ENCODE data around the gene TRAPPC8.
"Not testable (repeated sequence)": the region's sequence is repeated elsewhere in the genome, so short reads cannot be mapped to it uniquely, and the experiment has no call there.

Gene TRAPPC8

GRCh38 chr18:31809049-31809448 lies 133.9 kb downstream of the TRAPPC8 start:
- H3K9ac ChIP-seq (ENCODE audit: low read depth, low read length); H3K36me3 ChIP-seq (ENCODE audit: control insufficient read depth, insufficient read depth, low read length); H3K4me3 ChIP-seq (ENCODE audit: low read depth, low read length); H3K9me3 ChIP-seq (ENCODE audit: control insufficient read depth, insufficient read depth, low read length); H3K27me3 ChIP-seq (ENCODE audit: control insufficient read depth, insufficient read depth, low read length): not testable (repeated sequence)
- H3K4me1 ChIP-seq (ENCODE audit: control insufficient read depth, insufficient read depth, low read length) = peaks cover 14% of the 10 kb centered on the region

GRCh38 chr18:31801078-31801477 lies 141.8 kb downstream of the TRAPPC8 start:
- Histone ChIP-seq H3K9me3 (ENCODE audit: control insufficient read depth, insufficient read depth, low read length) (no peaks in the 10 kb centered on the region), H3K4me1 (ENCODE audit: control insufficient read depth, insufficient read depth, low read length) (no peaks in the 10 kb centered on the region)

GRCh38 chr18:31799257-31799656 lies 143.7 kb downstream of the TRAPPC8 start:
- not testable (repeated sequence) for H3K9ac ChIP-seq (ENCODE audit: low read depth, low read length); H3K9me3 ChIP-seq (ENCODE audit: control insufficient read depth, insufficient read depth, low read length); H3K4me1 ChIP-seq (ENCODE audit: control insufficient read depth, insufficient read depth, low read length); H3K27me3 ChIP-seq (ENCODE audit: control insufficient read depth, insufficient read depth, low read length); H3K36me3 ChIP-seq (ENCODE audit: control insufficient read depth, insufficient read depth, low read length); H3K4me3 ChIP-seq (ENCODE audit: low read depth, low read length)

More at GRCh38 chr18:31801078-31801477, 141.8 kb downstream of the TRAPPC8 start:
- Histone ChIP-seq H3K36me3 (ENCODE audit: control insufficient read depth, insufficient read depth, low read length) (no peaks in the 10 kb centered on the region), H3K27me3 (ENCODE audit: control insufficient read depth, insufficient read depth, low read length) (no peaks in the 10 kb centered on the region), H3K4me3 (ENCODE audit: low read depth, low read length) (no peak overlapping the region), H3K9ac (ENCODE audit: low read depth, low read length) (no peak overlapping the region)

- Histone ChIP-seq H3K27me3 (ENCODE audit: control insufficient read depth, insufficient read depth, low read length) (no peaks in the 10 kb centered on the region), H3K9ac (ENCODE audit: low read depth, low read length) (no peak overlapping the region), H3K9me3 (ENCODE audit: control insufficient read depth, insufficient read depth, low read length) (no peaks in the 10 kb centered on the region), H3K36me3 (ENCODE audit: control insufficient read depth, insufficient read depth, low read length) (no peaks in the 10 kb centered on the region), H3K4me3 (ENCODE audit: low read depth, low read length) (no peak overlapping the region), H3K4me1 (ENCODE audit: control insufficient read depth, insufficient read depth, low read length) (no peaks in the 10 kb centered on the region)
Measured at GRCh38 chr18:31798399-31798798, 144.5 kb downstream of the TRAPPC8 start.

- no peaks in the 10 kb centered on the region for H3K27me3 ChIP-seq (ENCODE audit: control insufficient read depth, insufficient read depth, low read length)
- no peaks in the 10 kb centered on the region for H3K4me1 ChIP-seq (ENCODE audit: control insufficient read depth, insufficient read depth, low read length)
- no peak overlapping the region for H3K9ac ChIP-seq (ENCODE audit: low read depth, low read length)
- no peak overlapping the region for H3K4me3 ChIP-seq (ENCODE audit: low read depth, low read length)
- H3K36me3 ChIP-seq (ENCODE audit: control insufficient read depth, insufficient read depth, low read length) = no peaks in the 10 kb centered on the region
- no peaks in the 10 kb centered on the region for H3K9me3 ChIP-seq (ENCODE audit: control insufficient read depth, insufficient read depth, low read length)
Measured at GRCh38 chr18:31795747-31796146, 147.2 kb downstream of the TRAPPC8 start.

GRCh38 chr18:31793531-31793930 lies 149.4 kb downstream of the TRAPPC8 start:
- no peaks in the 10 kb centered on the region for H3K4me1 ChIP-seq (ENCODE audit: control insufficient read depth, insufficient read depth, low read length)
- H3K9ac ChIP-seq (ENCODE audit: low read depth, low read length) = no peak overlapping the region
- no peaks in the 10 kb centered on the region for H3K36me3 ChIP-seq (ENCODE audit: control insufficient read depth, insufficient read depth, low read length)
- no peak overlapping the region for H3K4me3 ChIP-seq (ENCODE audit: low read depth, low read length)
- H3K9me3 ChIP-seq (ENCODE audit: control insufficient read depth, insufficient read depth, low read length) = no peaks in the 10 kb centered on the region
- no peaks in the 10 kb centered on the region for H3K27me3 ChIP-seq (ENCODE audit: control insufficient read depth, insufficient read depth, low read length)

GRCh38 chr18:31792580-31792911 lies 150.4 kb downstream of the TRAPPC8 start:
- no peak overlapping the region for H3K4me3 ChIP-seq (ENCODE audit: low read depth, low read length)
- H3K9ac ChIP-seq (ENCODE audit: low read depth, low read length) = no peak overlapping the region
- H3K4me1 ChIP-seq (ENCODE audit: control insufficient read depth, insufficient read depth, low read length) = no peaks in the 10 kb centered on the region
- no peaks in the 10 kb centered on the region for H3K36me3 ChIP-seq (ENCODE audit: control insufficient read depth, insufficient read depth, low read length)
- no peaks in the 10 kb centered on the region for H3K9me3 ChIP-seq (ENCODE audit: control insufficient read depth, insufficient read depth, low read length)
- no peaks in the 10 kb centered on the region for H3K27me3 ChIP-seq (ENCODE audit: control insufficient read depth, insufficient read depth, low read length)

- H3K27me3 ChIP-seq (ENCODE audit: control insufficient read depth, insufficient read depth, low read length) = no peaks in the 10 kb centered on the region
- H3K36me3 ChIP-seq (ENCODE audit: control insufficient read depth, insufficient read depth, low read length) = no peaks in the 10 kb centered on the region
- H3K4me1 ChIP-seq (ENCODE audit: control insufficient read depth, insufficient read depth, low read length) = no peaks in the 10 kb centered on the region
- no peak overlapping the region for H3K9ac ChIP-seq (ENCODE audit: low read depth, low read length)
- H3K4me3 ChIP-seq (ENCODE audit: low read depth, low read length) = no peak overlapping the region
- no peaks in the 10 kb centered on the region for H3K9me3 ChIP-seq (ENCODE audit: control insufficient read depth, insufficient read depth, low read length)
Measured at GRCh38 chr18:31791817-31792579, 150.9 kb downstream of the TRAPPC8 start.

GRCh38 chr18:31789409-31789808 lies 153.5 kb downstream of the TRAPPC8 start:
- H3K36me3 ChIP-seq (ENCODE audit: control insufficient read depth, insufficient read depth, low read length) = no peaks in the 10 kb centered on the region
- no peak overlapping the region for H3K4me3 ChIP-seq (ENCODE audit: low read depth, low read length)
- H3K4me1 ChIP-seq (ENCODE audit: control insufficient read depth, insufficient read depth, low read length) = no peaks in the 10 kb centered on the region
- H3K9me3 ChIP-seq (ENCODE audit: control insufficient read depth, insufficient read depth, low read length) = no peaks in the 10 kb centered on the region
- H3K27me3 ChIP-seq (ENCODE audit: control insufficient read depth, insufficient read depth, low read length) = no peaks in the 10 kb centered on the region
- H3K9ac ChIP-seq (ENCODE audit: low read depth, low read length) = no peak overlapping the region

- H3K36me3 ChIP-seq (ENCODE audit: control insufficient read depth, insufficient read depth, low read length) = no peaks in the 10 kb centered on the region
- H3K9ac ChIP-seq (ENCODE audit: low read depth, low read length) = no peak overlapping the region
- no peak overlapping the region for H3K4me3 ChIP-seq (ENCODE audit: low read depth, low read length)
- H3K9me3 ChIP-seq (ENCODE audit: control insufficient read depth, insufficient read depth, low read length) = no peaks in the 10 kb centered on the region
- H3K27me3 ChIP-seq (ENCODE audit: control insufficient read depth, insufficient read depth, low read length) = no peaks in the 10 kb centered on the region
- H3K4me1 ChIP-seq (ENCODE audit: control insufficient read depth, insufficient read depth, low read length) = no peaks in the 10 kb centered on the region
Measured at GRCh38 chr18:31783059-31783458, 159.9 kb downstream of the TRAPPC8 start.
